NCI-H345 (cell line): Measurements from ENCODE around the gene GPX6.
"Not testable (repeated sequence)": the region's sequence is repeated elsewhere in the genome, so short reads cannot be mapped to it uniquely, and the experiment has no call there.

ENCODE experiments used
- DNase-seq: peaks from one replicate; lab custom pipeline; 2025; lab: John Stamatoyannopoulos, UW

Gene GPX6

GRCh38 chr6:28523241-28523622 is 7.6 kb upstream of the GPX6 start:
- DNase-seq: no peak

GRCh38 chr6:28522594-28523240 is 7.1 kb upstream of the GPX6 start:
- no peak for DNase-seq

- DNase-seq: no peak
These were observed 2.4 kb upstream of the GPX6 start for GRCh38 chr6:28517964-28518363.

- not testable (repeated sequence) for DNase-seq
These were observed 3.2 kb downstream of the GPX6 start for GRCh38 chr6:28512387-28512786.

- no peak for DNase-seq
These were observed 3.8 kb downstream of the GPX6 start for GRCh38 chr6:28511628-28512300.

GRCh38 chr6:28506807-28507475 is 8.7 kb downstream of the GPX6 start:
- DNase-seq: no peak

GRCh38 chr6:28505733-28506132 is 9.9 kb downstream of the GPX6 start:
- DNase-seq: no peak

- DNase-seq: not testable (repeated sequence)
These were observed 12.8 kb downstream of the GPX6 start for GRCh38 chr6:28502709-28503305.

- DNase-seq: not testable (repeated sequence)
These were observed 13.5 kb downstream of the GPX6 start for GRCh38 chr6:28502136-28502535.

- no peak for DNase-seq
These were observed 14.3 kb downstream of the GPX6 start for GRCh38 chr6:28501259-28501658.

GRCh38 chr6:28497893-28498292 is 17.7 kb downstream of the GPX6 start:
- no peak for DNase-seq

- no peak for DNase-seq
These were observed 18.3 kb downstream of the GPX6 start for GRCh38 chr6:28497306-28497705.

- peak; percentile 1 for DNase-seq
These were observed 19.4 kb downstream of the GPX6 start for GRCh38 chr6:28496099-28496779.

GRCh38 chr6:28491984-28492317 is 23.6 kb downstream of the GPX6 start:
- no peak for DNase-seq

GRCh38 chr6:28490205-28490890 is 25.2 kb downstream of the GPX6 start:
- DNase-seq: no peak

GRCh38 chr6:28489366-28490204 is 26.0 kb downstream of the GPX6 start:
- no peak for DNase-seq

GRCh38 chr6:28488916-28489365 is 26.7 kb downstream of the GPX6 start:
- no peak for DNase-seq

- DNase-seq: no peak
These were observed 28.4 kb downstream of the GPX6 start for GRCh38 chr6:28486988-28487742.

- no peak for DNase-seq
These were observed 29.1 kb downstream of the GPX6 start for GRCh38 chr6:28486533-28486932.

- no peak for DNase-seq
These were observed 30.1 kb downstream of the GPX6 start for GRCh38 chr6:28485482-28485881.
